HG02763 (cell line): ENCODE measurements around the gene SAMD10.
"Not testable (repeated sequence)": the region's sequence is repeated elsewhere in the genome, so short reads cannot be mapped to it uniquely, and the experiment has no call there.

Experiments
- ATAC-seq: cut with Tn5 transposase; IDR thresholded peaks from one replicate; pipeline ENCODE4 v1.9.1; 2021; ENCODE audit warnings: mild to moderate bottlenecking, moderate library complexity; ENCODE audit not compliant: unreplicated experiment

Gene SAMD10

DNA sequence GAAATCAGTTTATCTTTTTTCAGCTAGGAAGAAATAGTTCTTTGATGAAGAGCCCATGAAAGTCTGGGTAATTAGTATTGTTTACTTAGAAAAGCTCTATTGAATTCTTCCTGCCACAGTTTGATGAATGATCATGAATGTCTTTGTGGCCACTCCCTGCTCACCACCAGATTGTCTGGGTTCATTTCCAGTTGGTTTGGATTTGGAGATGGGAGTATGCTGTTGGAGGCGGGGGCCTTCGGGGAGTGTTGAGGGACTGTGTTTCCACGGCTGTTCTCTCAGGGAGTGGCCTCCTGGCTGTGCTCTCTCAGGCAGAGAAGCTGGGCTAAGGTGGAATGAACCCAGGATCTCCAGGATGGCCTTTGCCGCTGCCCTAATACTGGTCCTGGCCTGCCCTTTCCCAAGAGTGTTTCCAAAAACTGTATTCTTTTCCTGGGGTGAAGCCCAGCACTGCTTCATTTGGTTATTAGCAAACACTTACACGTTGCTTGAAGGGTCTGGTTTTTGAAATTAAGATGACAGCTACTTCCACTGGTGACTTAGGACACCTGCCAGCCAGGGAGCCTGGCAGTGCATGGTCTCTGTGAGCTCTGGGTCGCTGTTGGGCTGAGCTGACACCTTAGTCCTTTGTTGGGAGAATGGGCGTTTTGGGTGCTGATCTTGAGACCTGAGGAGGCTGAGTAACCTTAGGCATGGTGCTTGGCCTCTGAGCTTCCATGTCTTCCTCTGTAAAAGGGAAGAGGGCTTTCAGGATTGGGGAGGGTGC is 24.7 kb upstream of the SAMD10 start:
- ATAC-seq = no peak

- ATAC-seq = no peak
These were observed 22.2 kb upstream of the SAMD10 start for GRCh38 chr20:64001607-64002011.

- no peak for ATAC-seq
These were observed 21.5 kb upstream of the SAMD10 start for GRCh38 chr20:64000906-64001305.

DNA sequence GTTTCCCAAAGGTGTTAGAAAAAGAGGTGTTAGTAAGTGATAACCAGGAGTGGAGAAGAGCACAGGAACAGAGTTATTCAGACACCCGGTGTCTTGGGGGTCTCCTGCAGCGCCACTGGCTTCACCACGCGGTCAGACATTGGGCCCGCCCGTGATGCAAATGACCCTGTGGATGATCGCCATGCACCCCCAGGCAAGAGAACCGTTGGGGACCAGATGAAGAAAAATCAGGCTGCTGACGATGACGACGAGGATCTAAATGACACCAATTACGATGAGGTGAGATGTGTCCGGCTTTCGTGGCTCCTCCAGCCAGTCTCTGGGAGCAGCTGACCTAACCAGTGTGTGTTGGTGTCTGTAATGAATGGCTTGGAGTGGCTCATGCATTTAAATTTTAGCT is 3.5 kb upstream of the SAMD10 start:
- ATAC-seq = no peak

DNA sequence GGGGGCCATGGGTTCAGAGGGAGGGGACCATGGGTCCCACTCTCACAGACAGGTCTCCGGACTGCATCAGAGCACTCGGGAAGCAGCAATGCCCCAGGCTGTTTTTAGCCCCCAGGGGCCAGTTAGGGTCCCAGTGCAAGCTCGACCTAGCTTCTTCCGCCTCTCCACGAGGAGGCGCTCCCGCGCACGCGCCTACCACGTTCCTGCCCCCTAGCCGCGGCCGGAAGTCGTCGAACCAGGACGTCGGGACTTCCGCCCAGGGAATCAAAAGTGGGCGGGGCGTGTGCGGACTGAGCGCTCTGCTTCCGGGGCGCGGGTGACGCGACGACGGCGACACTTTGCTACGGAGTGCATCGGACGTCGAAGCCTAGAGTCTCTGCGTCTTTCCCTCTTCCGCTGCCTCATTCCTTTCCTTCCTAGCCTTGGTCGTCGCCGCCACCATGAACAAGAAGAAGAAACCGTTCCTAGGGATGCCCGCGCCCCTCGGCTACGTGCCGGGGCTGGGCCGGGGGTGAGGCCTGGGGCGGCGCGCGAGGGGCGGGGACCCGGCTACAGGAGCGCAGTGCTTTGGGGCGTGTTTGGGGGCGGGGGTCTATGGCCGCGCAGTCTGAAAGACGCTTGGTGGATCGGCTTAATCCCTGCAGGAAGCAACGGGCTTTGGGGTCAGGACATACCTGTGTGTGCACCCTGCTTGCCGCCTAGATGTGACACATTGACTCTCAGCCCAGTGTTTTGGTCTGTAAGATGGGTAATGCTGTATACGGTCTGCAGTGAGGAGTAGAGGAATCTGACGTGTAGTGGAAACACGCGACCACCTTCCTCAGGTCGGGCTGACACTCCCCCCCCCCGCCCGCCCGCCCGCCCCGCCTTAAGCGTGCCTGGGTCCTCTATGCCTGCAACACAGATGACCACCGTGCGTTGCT is 1.6 kb upstream of the SAMD10 start, which contains the start of gene PRPF6:
TSS of gene PRPF6 (plus strand) at position 327 of the 923 bp plus-strand sequence. CDS start at position 441, 114 bp downstream.
- ATAC-seq = peak; percentile 56

DNA sequence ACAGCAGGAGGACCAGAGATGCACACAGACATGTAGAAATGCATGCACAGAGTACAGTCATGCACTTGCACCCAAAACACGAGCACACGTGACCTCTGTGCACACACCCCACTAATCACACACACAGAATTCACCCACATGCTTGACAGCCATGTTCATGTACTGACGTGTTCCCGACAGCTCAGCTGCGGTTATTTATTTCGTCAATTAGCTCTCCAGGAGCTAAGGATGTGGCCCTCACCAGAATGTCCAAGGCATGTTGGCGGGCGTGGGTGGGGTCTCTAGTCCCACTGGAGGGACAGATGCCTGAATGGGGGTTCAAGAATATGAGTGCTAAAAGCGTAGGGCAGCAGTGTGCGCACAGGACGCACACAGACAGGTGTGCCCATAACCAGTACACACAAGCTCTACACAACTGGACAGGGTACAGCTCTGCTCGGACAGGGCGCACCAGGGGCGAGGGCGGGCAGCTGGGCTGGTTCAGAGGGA is 919 bp upstream of the SAMD10 start:
- peak; percentile 6 for ATAC-seq

- ATAC-seq = no peak
These were observed 249 bp downstream of the SAMD10 start for GRCh38 chr20:63979229-63979556.

DNA sequence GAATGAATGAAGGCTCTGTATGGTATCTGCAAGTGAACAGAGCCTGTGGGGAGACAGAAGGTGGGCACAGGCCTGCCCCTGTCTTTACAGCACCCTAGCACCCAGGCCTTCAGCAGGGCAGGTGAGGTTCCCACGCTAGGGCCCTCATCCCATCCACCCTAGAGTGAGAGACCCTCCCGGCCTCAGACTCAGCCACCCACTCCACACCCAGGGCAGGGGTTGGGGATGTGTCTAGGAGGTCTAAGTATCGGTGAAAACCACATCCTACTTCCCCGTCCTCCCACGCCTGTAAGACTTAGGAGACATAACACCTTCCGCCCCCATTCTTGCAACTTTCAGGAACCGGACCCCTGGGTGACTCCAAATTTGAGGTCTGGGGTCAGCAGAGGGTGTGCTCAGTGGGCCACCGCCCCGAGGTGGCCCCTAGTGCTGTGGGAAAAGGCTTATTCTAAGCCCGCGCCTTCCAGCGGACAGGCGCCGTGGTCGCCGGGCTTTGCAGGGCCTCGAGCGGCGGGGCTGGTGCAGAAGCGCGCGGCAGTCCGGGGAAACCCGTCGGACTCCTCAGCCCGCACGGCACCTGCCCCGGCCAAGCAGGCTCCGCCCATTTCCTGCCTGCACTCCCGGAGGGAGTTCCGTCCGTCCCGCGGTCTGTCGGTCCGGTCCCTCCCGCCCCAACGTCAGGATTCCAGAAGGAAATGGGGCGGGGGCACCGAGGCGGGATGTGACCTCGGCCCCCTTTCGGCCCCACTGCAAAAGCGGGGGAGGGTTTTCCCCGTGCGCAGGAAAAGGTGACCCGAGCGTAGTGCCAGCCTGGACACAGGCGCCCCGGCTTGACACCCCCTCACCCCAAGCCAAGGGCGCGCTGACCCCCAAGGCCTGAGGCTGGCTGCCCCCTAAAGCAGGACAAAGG is 868 bp downstream of the SAMD10 start:
- peak; percentile 41 for ATAC-seq

DNA sequence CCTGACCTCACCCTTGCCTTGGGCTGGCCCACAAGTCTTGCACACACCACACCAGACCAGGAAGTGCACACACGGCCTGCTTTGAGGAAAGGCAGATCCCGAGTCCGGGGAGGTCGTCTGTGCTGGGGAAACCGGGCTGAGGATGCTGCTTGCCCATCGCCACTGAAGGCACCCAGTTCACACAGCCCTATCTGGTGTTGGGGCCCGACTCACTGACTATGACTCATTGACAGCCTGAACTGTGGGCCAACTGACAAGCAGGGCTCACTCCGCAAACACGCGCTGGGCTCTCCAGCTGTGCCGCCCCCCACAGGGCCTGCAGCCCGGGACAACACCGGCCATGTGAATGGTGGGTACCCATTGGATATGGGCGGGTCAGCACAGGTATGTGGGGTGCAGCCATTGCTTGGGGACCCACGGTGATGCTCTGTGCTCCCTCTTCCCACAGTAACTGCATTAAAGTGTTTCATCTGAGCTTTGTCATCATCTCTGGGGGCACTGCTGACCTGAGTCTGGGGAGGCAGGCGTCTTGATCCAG is 1.6 kb downstream of the SAMD10 start:
- no peak for ATAC-seq

GRCh38 chr20:63976980-63977738 is 2.3 kb downstream of the SAMD10 start:
- no peak for ATAC-seq

GRCh38 chr20:63976511-63976910 is 2.9 kb downstream of the SAMD10 start:
- ATAC-seq = not testable (repeated sequence)

DNA sequence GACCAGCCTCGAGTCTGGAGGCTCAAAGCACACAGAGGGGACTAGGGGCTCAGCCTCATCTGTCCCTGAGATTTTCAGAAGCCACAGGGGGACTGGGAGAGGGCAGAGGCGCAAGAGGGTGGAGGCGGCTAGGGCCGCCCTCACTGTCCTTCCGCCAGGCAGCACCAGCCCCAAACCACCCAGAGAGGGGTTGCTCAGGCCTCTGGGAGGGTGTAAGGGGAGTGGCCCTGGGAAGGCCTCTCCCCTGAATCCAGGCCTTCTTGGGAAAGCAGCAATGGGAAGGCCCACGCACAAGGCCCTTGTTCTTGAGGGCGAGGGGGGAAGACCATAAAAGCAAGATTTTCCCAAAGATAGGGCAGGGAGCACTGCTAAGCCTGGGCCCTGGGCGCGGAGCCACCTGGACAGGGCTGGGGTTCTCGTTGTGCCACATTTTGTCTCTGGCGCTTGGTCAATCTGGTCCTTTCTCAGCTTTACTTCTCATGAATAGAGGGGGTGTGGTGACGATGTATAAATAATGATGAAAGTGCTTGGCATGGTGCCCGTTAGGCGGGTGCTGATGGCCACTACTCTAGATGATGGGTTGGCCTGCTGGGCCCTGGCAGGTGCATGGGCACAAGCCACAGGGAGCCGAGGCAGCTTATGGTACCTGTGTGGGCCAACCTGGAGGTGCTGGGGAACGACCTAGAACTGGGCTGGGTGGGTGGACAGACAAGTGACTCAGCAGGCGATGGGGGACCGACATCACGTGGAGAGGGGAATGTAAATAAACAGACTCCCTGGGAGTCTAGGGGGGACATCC is 4.8 kb downstream of the SAMD10 start:
- ATAC-seq = no peak

DNA sequence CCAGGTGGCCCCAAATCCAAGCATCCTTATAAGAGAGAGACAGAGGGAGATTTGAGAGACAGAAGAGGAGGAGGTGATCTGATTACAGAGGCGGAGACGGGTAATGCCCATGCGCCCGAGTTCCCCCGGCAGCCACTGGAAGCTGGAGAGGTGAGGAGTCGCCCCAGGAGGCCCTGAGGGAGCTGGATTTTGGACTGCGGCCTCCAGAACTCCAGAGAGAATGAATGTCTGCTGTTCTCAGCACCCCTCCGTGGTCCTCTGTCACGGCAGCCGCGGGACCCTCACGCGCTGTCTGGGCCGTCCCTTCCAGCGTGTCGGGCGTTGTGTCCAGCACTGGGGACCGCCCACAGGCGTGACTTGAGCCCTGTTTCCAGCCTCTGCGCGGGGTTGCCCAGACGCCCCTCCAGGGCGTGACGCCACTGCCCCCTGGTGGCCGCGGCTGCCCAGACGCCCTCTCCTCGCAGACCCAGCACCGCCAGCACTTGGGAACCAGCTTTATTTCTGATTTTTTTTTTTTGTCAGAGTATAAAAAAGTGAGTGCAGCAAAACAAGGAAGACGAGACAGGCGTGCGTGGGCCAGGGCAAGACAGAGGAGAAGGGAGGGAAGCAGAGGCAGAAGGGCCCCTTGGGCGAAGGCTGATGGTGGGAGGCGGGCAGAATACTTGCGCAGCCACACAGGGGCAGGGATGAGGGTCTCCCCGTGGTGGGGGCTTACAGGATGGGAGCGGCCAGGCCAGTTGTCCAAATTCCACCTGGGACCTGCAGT is 5.6 kb downstream of the SAMD10 start:
- ATAC-seq = no peak

DNA sequence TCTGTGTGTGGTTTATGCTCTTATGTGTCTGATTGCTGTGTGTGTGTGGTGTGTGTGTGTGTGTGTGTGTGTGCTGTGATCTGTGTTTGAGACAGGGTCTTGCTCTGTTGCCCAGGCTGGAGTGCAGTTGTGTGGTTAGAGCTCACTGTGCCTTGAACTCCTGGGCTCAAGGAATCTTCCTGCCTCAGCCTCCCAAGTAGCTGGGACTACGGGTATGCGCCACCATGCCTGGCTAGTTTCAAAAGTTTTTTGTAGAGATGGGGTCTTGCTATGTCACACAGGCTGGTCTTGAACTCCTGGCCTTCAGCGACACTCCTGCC is 6.3 kb downstream of the SAMD10 start:
- no peak for ATAC-seq

GRCh38 chr20:63972312-63973159 is 6.9 kb downstream of the SAMD10 start:
- ATAC-seq = no peak

DNA sequence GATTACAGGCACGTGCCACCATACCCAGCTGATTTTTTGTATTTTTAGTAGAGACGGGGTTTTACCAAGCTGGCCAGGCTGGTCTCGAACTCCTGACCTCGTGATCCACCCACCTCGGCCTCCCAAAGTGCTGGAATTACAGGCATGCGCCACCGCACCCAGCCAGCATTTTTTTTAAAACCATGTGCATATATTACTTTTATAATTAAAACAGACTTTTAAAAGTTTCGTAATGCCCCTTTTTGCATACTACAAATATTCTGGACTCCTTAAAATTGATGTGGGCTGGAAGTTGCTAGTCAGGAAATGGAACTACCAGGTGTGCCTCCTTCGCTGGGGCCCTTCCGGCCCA is 7.5 kb downstream of the SAMD10 start:
- ATAC-seq = not testable (repeated sequence)

- ATAC-seq = no peak
These were observed 8.6 kb downstream of the SAMD10 start for GRCh38 chr20:63970714-63971431.
